Tibial artery (tissue), 4 donors: Measurements from ENCODE around the gene HYOU1.
"Not testable (repeated sequence)": the region's sequence is repeated elsewhere in the genome, so short reads cannot be mapped to it uniquely, and the experiment has no call there.

Source experiments
- DNase-seq, 2 donors: peaks; one replicate each; pipeline ENCODE4 v3.0.0-alpha.2; 2019
- H3K27ac ChIP-seq, 2 donors: fragments of 200-600 bp; sonication (generic) in 1 of 2; 1 replicate in 1 of 2; 2 replicates in 1 of 2; pipeline ENCODE4 v1.5.1; 2018 to 2019; ENCODE audit warnings: mild to moderate bottlenecking in 1 of 2
- H3K27me3 ChIP-seq, 2 donors: fragments of 200-600 bp; sonication (generic) in 1 of 2; one replicate each; pipeline versions ENCODE4 v1.5.1 to v1.6.0; 2016 to 2019
- H3K36me3 ChIP-seq, 3 donors: fragments of 200-600 bp; sonication (generic) in 2 of 3; one replicate each; pipeline ENCODE4 v1.5.1; 2016 to 2019; ENCODE audit warnings: mild to moderate bottlenecking in 2 of 3
- H3K4me1 ChIP-seq, 4 donors: fragments of 200-600 bp; sonication (generic) in 2 of 4; 1 replicate in 3 of 4; 2 replicates in 1 of 4; pipeline ENCODE4 v1.5.1; 2016 to 2019
- H3K4me3 ChIP-seq, 2 donors: fragments of 200-600 bp; sonication (generic) in 1 of 2; 1 replicate in 1 of 2; 2 replicates in 1 of 2; pipeline ENCODE4 v1.5.1; 2018 to 2019; ENCODE audit warnings: mild to moderate bottlenecking in 2 of 2
- H3K9me3 ChIP-seq, 3 donors: fragments of 200-600 bp; sonication (generic) in 1 of 3; one replicate each; pipeline ENCODE4 v1.5.1; 2016 to 2019
- intact Hi-C: fragments of 100-400 bp; cut with DNase I; formaldehyde crosslinking; loops from one replicate; pipeline ENCODE4 v1.15.0; 2023; ENCODE audit warnings: low total_unique reads
- TF ChIP-seq, protein P1 (sequence below), 2 experiments: fragments of 200-600 bp in 1 of 2; fragments of 450-650 bp in 1 of 2; IDR thresholded peaks; one replicate each; pipeline ENCODE4 v1.5.1; 2017 to 2019; ENCODE audit warnings: antibody characterized with exemption in 2 of 2, mild to moderate bottlenecking in 1 of 2, moderate library complexity in 1 of 2

HYOU1 gene

DNA sequence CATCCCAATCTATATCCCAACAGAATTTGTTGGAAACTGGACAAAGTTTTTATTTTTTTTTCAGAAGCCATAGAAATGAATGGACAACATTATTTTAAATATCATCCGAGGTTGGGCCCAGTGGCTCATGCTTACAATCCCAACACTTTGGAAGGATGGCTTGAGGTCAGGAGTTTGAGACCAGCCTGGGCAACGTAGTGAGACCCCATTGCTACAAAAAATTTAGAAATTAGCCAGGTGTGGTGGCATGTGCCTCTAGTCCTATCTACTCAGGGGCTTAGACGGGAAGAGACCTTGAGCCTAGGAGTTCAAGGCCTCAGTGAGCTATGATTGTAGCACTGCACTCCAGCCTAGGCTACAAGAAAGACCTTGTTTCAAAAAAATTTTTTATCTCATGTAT, 22.2 kb downstream of the HYOU1 start:
- H3K4me3 ChIP-seq, result no peak overlapping the region
- TF ChIP-seq, protein P1, sequence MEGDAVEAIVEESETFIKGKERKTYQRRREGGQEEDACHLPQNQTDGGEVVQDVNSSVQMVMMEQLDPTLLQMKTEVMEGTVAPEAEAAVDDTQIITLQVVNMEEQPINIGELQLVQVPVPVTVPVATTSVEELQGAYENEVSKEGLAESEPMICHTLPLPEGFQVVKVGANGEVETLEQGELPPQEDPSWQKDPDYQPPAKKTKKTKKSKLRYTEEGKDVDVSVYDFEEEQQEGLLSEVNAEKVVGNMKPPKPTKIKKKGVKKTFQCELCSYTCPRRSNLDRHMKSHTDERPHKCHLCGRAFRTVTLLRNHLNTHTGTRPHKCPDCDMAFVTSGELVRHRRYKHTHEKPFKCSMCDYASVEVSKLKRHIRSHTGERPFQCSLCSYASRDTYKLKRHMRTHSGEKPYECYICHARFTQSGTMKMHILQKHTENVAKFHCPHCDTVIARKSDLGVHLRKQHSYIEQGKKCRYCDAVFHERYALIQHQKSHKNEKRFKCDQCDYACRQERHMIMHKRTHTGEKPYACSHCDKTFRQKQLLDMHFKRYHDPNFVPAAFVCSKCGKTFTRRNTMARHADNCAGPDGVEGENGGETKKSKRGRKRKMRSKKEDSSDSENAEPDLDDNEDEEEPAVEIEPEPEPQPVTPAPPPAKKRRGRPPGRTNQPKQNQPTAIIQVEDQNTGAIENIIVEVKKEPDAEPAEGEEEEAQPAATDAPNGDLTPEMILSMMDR (IDR thresholded peaks at IDR 0.05), result no peak
- intact Hi-C loops, result no loop called here
- no peaks in the 10 kb centered on the region for H3K27me3 ChIP-seq
- H3K4me1 ChIP-seq, result peaks cover 0 to 10% (median 6%) of the 10 kb centered on the region in 4 donors
- H3K9me3 ChIP-seq, result no peaks in the 10 kb centered on the region
- no peaks in the 10 kb centered on the region for H3K36me3 ChIP-seq
- DNase-seq, result no peak
- H3K27ac ChIP-seq, result no peak overlapping the region

DNA sequence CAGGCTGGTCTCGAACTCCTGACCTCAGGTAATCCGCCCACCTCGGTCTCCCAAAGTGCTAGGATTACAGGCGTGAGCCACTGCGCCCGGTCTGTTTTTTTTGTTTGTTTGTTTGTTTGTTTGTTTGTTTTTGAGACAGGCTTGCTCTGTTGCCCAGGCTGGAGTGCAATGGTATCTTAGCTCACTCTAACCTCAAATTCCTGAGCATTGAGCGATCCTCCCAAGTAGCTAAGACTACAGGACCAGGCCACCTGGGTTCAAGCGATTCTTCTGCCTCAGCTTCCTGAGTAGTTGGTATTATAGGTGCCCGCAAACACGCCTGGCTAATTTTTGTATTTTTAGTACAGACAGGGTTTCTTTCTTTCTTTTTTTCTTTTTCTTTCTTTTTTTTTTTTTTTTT, 23.6 kb downstream of the HYOU1 start:
- DNase-seq, H3K36me3 ChIP-seq, H3K27ac ChIP-seq, intact Hi-C loops, H3K9me3 ChIP-seq, H3K27me3 ChIP-seq, H3K4me3 ChIP-seq: not testable (repeated sequence)
- H3K4me1 ChIP-seq, result peaks cover 0 to 18% (median 10%) of the 10 kb centered on the region in 4 donors

GRCh38 chr11:119031912-119032280, 25.1 kb downstream of the HYOU1 start:
- Histone ChIP-seq H3K27me3 (no peaks in the 10 kb centered on the region), H3K4me1 (peaks cover 0 to 18% (median 10%) of the 10 kb centered on the region in 4 donors), H3K27ac (no peak overlapping the region), H3K4me3 (no peak overlapping the region), H3K36me3 (peaks cover 0 to 11% (median 0%) of the 10 kb centered on the region in 3 donors), H3K9me3 (no peaks in the 10 kb centered on the region)
- intact Hi-C loops, result no loop called here
- no peak for DNase-seq
- TF ChIP-seq, protein P1 (IDR thresholded peaks at IDR 0.05), result no peak

GRCh38 chr11:119030329-119031047, 26.5 kb downstream of the HYOU1 start, which contains the start of gene SLC37A4:
SLC37A4 (minus strand) TSS chr11:119030877.
- intact Hi-C loops, result no loop called here
- peaks cover 0 to 18% (median 10%) of the 10 kb centered on the region in 4 donors for H3K4me1 ChIP-seq
- H3K4me3 ChIP-seq, result peak within 1 kb of the TSS; percentile 74 to 91
- H3K9me3 ChIP-seq, result no peaks in the 10 kb centered on the region
- DNase-seq, result peak; percentile 98 to 99
- peaks cover 0 to 24% (median 0%) of the 10 kb centered on the region in 3 donors for H3K36me3 ChIP-seq
- H3K27me3 ChIP-seq, result no peaks in the 10 kb centered on the region
- TF ChIP-seq, protein P1 (IDR thresholded peaks at IDR 0.05), result peak; percentile 80 to 92
- H3K27ac ChIP-seq, result peak within 1 kb of the TSS; percentile 78 to 80

DNA sequence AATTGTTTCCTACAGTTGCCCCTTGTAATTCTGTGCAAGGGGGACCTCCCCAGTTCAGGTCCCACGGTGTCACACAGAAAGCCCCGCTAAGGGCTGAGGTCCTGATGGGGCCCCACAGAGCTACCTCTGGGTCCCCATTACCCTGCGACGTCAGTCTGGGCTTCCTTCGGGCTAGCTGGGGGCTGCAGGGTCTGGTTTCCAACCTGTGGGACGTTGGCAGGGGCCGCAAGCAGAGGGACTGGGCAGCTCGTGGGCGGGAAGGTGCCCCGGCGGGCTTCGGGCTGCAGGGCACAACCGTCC, 27.0 kb downstream of the HYOU1 start:
- H3K27me3 ChIP-seq, result no peaks in the 10 kb centered on the region
- intact Hi-C loops, result no loop called here
- peaks cover 0 to 22% (median 10%) of the 10 kb centered on the region in 4 donors for H3K4me1 ChIP-seq
- peaks cover 0 to 29% (median 1%) of the 10 kb centered on the region in 3 donors for H3K36me3 ChIP-seq
- TF ChIP-seq, protein P1 (IDR thresholded peaks at IDR 0.05), result no peak
- H3K27ac ChIP-seq, result peak overlapping the region; percentile 78 to 80
- no peak for DNase-seq
- no peaks in the 10 kb centered on the region for H3K9me3 ChIP-seq
- H3K4me3 ChIP-seq, result peak overlapping the region; percentile 74 to 91

DNA sequence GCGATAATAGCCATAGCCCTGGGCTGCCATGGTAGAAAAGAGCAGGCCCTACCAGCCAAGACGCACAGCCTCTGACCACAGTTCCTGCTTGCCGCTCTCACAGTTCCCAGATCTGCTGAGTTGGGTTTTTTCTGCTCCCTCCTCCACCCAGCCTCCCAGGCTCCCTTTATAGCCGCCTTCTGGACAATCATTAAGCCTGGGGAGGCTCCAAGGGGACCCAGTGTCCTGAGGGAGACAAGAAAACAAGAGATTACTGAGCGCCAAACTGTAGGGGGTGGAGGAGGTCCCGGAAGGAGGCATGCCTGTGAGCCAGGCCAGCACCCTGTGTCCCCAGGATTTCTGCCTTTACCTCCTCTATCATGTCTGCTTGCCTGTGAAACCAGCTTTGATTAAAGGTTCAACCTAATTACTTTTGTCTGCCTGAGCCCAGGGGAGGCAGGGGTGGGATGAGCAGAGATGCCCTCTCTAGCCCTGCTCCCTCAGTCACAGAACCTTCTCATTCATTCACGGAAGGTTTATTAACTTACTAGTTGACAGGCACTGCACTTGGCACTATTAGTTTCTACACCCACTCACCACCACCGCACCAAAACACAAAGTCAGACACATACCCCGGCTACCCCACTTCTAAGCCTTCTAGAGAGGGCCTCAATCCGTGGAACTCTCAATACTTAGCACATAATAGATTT, 27.5 kb downstream of the HYOU1 start:
- H3K36me3 ChIP-seq, result peaks cover 0 to 34% (median 5%) of the 10 kb centered on the region in 3 donors
- TF ChIP-seq, protein P1 (IDR thresholded peaks at IDR 0.05), result no peak
- DNase-seq, result peak in 1 of 2 donors; percentile 34
- no peaks in the 10 kb centered on the region for H3K9me3 ChIP-seq
- intact Hi-C loops, result no loop called here
- H3K4me1 ChIP-seq, result peaks cover 0 to 25% (median 10%) of the 10 kb centered on the region in 4 donors
- peak overlapping the region; percentile 74 to 91 for H3K4me3 ChIP-seq
- no peaks in the 10 kb centered on the region for H3K27me3 ChIP-seq
- H3K27ac ChIP-seq, result peak overlapping the region; percentile 78 to 80
